CD4-positive, alpha-beta T cell treated with Interleukin-4 for 4 hours (primary cell): ENCODE data around the gene GSG1.
"Not testable (repeated sequence)": the region's sequence is repeated elsewhere in the genome, so short reads cannot be mapped to it uniquely, and the experiment has no call there.

Experiments
- DNase-seq: peaks from one replicate; pipeline ENCODE4 v3.0.0-alpha.2; 2020

The GSG1 gene

DNA sequence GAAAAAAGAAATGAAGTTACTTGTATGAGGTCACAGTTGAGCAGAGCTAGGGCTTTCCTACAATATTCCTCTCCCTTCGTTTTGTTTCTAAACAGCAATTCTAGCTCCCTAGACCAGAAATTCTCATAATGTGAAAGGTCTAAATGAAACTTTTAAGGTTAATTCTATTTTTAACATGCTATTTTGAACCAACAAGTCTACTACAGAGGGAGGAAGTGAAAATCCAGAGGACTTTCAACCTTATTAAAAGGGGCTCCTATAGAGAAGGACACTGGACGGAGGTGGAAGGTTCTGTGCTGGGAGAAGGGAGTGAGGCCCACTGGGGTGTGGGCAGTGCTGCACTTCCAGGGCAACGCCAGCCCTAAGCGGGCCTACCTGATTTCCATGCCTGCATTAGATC, 13.4 kb downstream of the GSG1 start:
- DNase-seq = no peak

DNA sequence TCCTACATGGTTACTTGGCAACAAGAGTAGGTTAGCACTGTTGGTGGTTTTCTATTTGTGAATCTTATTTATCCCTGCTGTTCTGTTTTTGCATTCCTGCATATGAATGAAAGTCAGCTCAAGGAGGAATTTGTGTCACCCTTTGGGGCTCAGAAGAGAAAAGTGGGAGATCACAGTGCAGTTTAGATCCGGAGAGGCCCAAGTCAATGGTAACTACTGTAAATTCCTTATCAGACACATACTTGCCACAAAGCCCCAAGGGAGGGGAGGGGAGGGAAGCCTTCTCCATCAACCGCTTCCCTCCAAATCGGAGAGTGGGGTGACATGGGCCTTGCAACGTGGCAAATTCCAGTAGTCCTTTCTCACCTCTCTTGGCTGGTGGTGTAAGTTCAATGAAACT, 15.0 kb downstream of the GSG1 start:
- DNase-seq = no peak

DNA sequence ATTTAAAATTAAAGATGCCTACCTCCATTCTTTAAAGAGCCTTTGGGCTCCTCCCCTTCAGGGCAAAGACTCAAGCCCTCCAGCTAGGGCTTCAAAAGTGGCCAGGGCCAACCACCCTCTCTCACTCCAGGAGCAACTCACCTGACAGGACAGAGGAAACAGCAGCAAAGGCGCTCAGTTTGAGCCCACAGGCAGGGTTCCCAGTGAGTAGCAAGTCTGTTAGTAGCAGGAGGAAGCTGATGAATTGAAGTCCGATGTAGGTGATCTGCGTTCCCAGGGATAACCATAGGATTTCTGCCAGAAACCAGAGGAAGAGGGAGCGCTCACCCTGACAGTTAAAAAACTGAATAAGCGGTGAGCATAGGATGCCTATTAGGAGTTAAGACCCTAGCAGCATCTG, 15.7 kb downstream of the GSG1 start:
- DNase-seq = no peak

DNA sequence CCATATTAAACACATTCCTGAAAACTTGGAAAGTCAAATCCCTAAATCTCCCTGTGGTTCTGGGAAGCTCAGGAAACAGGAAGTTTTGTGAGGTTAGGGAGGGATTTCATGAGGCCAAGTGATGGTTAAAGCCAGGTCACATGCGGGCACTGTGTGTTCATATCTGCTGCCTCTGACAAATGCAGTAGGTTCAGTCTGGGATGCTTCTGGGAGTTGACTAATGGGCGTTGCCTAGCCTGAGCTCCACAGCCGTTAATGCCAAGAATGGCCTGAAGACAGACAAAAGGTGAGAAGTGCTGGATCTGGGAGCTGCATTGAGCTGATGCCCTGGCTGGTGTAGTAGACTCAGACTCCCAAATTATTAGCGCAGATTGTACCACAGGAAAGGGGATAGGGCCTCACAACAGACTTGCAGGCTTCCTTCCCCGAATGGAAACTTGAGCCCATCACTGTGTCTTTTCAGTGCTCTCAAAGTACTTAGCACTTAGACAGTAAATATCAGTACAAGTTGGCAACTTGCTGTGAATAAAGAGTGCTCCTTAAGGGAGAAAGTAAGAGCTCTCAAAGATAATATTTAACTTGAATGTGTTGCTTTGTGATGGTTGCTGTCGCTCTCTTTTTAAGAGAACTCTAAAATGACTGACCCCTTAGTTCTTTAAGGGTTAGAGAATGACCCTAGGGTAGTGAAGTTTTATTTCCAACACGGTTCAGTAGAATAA, 17.3 kb downstream of the GSG1 start:
- no peak for DNase-seq

DNA sequence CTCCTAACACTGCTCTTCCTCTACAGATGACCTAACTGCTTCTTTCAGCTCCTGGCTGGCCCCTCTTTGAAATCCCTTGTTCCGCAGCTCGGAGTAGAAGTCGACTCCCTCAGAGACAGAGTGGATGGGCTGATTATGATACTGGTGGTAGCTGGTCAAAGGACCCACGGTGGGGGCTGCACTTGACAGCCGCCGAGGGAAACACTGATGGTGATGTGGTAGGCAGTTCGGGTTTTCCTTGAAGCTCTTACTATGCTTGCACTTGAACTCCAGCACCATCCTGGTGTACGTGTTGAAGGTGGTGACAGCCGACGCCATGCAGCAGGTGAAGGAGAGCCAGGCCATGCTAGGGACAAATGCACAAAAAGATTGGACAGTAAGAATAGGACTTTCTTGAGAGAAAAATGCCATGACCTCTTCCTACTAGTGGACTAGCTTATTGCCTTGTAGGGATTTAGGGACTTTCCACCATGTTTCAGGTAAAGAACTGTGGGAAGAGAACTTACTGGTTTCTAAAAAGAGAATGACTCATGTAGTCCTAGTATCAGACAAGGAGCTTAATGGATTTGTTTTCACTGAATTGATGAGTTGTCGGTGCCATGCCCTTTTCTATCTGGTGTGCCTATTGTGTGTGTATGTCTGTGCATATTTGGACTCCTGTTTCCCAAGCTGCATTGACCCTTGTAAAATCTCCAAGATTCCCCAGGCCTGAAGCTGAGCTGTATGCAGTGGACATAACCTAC, 18.4 kb downstream of the GSG1 start:
- no peak for DNase-seq

DNA sequence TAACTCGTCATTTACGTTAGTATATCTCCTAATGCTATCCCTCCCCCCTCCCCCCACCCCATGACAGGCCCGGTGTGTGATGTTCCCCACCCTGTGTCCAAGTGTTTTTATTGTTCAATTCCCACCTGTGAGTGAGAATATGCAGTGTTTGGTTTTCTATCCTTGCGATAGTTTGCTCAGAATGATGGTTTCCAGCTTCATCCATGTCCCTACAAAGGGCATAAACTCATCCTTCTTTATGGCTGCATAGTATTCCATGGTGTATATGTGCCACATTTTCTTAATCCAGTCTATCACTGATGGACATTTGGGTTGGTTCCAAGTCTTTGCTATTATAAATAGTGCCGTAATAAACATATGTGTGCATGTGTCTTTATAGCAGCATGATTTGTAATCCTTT, 19.8 kb downstream of the GSG1 start:
- DNase-seq = not testable (repeated sequence)

DNA sequence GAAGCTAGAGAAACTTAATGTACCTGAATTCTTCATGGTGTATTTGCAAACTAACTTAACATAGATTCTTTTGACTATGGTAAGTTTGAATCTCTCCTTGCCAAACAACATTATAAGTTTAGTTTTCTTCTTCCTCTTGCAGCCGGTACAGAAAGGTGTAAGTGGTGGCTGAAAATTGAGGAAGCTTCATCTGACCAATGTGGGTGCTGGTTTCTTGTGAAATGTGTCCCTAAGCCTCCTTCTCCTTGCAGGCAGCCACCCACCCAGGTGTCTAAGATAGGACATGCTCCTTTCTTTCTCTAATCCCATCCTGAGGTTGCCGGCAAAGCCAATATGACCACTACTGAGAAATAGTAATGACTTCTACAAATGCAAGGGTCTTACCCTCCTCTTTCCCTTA, 20.6 kb downstream of the GSG1 start:
- no peak for DNase-seq

DNA sequence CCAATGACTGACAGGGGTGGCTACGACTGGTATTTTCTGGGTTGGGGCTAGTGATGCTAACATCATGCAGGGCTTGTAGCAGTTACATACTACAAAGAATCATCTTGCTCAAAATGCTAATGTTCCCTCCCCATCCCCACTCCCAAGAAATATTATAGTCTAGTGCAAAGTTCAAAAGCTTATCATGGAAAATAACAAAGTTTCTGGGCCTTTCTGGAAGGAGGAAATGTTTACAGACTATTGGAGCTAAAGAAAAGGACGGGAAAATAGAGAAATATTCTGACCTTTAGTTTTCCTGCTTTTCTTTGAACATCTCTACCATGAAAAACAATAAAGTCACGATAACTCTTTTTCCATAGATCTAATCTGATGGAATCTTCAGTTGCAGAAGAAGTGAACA, 23.2 kb downstream of the GSG1 start:
- no peak for DNase-seq

DNA sequence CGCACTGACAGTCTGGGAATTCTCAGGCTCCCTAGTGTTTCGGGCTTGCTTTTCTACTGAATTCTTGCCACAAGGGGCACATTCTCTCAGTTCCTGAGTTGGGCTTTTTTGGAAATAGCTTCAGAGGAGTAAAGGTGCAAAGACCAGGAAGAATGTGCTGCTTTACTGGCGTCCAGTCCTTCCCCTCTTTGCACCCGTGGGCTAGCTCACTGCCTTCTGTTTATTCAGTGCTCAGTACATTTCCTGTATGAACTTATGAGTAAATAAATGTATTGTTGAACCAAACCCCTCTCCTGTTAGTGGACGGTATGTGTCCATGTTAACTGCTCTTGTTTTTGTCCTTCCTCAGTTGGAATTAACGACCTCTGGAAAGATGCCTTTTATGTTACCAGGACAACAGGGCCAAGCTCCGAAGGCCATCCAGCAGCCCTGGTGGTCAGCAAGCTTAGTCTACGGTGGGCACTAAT, 24.0 kb downstream of the GSG1 start:
- DNase-seq = no peak

DNA sequence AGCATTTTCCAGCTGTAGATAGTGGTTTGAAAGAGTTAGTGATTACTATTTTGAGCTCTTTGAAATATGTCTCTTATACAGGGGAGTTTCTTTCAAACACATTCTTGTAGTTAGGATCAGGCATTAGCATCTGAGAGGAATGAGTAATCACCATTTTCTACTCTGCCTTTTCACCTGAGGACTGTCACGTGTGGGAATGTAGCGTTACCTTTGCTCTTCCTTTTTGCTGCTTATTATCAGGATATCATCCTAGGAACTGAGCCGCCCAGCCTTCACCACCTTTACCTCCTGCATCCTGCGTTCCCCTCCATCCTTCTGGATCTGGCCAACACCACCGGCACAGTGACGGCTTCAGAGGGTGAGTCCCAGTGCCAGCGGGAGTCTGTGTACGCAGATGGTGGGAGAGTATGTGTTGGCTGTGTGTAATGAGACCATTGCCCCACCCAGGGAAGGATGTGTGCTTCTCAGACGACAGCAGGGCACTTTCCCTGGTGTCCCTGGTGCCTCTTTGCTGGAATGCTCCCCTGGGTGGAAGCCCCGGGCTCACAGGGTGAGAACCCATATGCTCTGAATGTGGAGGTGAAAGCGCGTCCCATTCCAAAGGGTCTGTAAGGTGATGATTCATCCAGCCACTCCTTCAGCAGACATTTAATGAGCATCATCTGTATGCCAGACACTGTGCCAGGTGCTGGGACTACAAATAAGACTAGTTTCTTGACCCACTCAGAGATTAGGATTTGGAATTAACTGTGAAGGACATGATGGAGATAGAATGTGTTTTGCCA, 27.5 kb downstream of the GSG1 start:
- DNase-seq = no peak

DNA sequence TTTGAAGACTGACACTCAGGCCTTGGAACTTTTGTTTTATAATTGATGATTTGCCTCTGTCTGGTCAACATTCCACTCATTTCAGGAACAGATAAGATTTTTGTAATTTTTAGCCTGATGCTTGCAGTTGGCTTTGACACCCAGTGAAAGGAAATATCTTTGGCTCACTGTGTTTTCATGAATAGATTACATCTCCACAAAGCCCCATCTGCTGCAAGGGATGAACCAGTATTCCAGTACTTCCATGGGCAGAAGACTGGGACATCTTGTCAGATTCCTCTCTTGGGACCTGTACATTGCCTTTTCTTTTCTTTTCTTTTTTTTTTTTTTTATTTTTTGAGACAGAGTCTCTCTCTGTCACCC, 28.4 kb downstream of the GSG1 start:
- DNase-seq = no peak

DNA sequence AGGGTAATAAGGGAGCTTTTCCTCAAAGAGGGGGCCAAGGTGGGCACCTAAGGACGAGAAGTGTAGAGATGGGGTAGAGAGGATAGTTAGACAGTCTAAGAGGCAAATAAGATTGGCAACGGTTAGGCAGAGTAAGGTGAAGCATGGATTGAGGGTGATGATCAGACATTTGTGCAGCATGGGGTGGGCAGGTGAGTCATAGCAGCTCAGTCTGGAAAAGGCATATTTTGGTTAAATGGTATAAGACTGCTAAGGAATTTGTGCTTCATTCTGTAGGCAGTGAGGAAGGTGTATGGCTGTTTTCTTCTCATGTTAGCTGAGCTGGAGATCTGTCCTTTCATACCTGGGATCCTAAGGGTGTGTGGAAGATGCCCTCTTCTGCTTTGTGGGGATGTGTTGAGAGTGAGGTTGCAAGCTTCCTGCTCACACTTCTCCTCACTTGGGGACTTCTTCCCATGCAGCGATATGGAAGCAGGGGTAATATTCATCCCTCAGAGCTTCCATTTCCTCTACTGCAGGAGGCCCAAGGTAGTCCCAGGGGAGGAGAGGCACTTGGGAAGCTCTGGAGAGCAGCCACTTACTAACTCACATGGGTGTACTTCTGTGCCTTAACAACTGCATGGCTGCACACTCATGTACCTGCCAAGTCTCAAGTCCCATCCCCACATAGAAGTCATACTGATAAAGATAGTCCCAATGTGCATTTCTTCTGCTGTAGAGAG, 28.9 kb downstream of the GSG1 start:
- DNase-seq = no peak

DNA sequence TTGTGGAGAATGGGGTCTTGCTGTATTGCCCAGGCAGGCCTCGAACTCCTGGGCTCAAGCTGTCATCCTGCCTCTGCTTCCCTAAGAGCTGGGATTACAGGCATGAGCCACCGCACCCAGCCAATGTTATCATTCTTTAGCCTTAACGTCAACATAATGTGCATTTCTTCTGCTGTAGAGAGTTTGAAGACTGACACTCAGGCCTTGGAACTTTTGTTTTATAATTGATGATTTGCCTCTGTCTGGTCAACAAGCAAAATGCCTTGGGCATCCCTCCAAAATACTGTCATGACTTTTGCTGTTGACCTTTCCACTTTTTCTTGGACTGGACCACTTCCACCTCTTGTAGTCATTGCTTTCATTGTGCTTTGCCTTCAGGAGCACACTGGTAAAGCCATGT, 30.3 kb downstream of the GSG1 start:
- no peak for DNase-seq

DNA sequence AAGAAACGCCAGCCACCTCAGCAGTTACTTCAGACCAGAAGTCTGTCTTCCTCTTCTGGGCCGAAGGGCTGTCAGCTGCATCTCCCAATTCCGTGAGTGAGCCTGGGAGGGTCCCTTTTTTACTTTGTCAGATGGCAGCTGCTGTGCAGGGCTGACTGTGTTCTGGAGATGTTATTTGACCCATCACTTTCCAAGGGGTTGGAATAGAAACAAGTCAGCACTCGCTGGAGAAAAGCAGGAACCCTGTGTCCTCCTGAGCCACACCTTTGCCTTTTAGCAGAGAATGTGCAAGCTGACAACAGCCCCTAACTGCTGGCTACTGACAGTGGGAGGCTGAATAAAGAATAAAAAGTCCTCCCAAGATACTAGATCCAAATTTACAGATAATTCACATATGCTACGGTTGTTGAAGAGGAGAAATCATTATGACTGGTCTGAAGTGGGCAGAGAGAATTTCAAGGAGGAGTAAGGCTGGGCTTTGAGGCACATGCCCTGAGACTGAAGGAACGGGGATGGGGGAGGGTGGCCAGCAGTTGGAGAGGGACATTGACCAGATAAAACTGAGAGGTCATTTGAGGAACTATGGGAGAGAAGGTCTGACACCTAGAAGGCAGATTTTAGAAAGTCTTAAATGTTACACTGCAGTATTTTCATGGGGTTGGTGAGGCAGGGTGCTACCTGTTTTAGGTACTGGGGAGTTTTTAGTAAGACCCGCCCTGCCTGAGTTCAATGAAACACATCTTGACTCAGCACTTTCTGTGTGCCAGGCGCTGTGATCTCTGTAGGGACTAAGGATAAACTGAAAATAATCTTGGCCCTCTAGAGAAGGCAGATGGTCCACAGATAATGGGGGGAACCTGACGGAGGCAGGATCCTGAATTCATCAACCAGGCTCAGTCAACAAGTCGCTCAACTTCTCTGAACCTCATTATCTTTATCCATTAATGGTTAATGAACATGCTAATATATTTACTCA, 31.9 kb downstream of the GSG1 start:
- no peak for DNase-seq

DNA sequence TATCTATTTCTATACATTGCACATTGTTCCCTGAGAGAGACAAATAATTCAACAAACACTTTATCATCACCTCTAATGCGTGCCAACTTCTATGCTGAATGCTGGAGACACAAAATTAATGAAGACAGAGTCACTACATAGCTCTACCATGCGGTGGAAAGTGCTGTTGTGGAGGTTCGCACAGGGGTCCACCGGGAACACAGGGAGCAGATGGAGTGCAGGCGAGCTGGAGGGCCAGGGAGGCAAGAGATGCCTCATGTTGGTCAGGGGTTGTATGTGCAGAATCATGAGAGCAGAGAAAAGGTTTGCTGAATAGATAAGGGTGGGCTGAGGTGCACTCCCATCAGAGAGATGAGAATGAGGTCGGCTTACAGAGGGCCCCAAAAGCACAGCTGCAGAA, 34.1 kb downstream of the GSG1 start:
- DNase-seq = no peak

DNA sequence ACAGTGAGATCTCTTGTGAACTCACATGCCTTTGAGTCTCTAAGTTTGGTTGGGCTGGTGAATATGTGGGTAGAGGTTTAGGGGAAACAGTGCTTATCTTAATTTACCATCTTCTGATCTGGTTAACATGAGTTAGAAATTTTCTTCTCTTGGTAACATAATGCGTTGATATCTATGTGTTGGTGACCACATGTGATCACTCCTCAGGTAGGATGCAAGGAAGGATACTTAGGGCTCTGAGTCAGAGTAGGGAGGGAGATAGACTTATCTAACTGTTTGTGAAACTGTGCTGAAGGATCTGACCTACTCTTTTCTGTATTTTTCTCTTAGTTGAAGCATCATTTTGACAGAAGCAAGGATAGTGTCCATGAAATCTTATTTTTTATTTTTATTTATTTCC, 36.1 kb downstream of the GSG1 start:
- no peak for DNase-seq

DNA sequence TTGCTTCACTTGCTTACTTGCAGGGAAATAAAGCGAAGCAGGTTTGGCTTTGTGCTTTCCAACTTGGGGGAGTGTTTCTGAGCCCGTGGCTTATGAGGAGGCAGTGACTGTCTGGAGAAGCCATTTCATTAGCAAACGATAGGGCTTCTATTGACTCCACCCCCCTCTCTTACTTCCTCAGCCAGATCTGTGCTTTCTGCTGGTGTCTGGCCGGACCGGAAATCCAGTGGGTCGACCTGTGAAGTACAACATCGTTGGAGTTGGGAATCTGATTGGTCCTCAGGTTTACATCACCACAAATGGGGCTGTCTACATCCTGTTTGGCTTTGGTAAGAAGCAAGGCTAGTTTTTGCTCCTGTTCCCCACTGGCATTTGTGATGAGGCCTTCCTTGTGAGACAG, 37.0 kb downstream of the GSG1 start:
- no peak for DNase-seq

DNA sequence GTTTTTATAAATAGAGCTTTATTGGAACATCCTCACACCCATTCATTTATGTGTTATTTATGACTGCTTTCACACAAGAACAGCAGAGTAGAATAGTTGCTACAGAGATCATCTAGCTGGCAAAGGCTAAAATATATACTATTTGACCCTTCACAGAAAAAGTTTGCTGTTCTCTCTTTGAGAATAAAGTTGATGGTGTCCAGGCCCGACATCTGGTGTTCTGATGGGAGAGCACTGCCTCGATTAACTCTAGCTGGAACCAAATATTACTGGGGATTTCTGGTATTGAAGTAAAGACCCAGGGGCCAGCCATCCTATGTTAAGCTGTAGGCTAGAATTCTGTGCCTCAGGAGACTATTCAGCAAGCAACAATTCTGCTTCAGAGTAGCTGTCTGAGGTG, 37.5 kb downstream of the GSG1 start:
- no peak for DNase-seq

DNA sequence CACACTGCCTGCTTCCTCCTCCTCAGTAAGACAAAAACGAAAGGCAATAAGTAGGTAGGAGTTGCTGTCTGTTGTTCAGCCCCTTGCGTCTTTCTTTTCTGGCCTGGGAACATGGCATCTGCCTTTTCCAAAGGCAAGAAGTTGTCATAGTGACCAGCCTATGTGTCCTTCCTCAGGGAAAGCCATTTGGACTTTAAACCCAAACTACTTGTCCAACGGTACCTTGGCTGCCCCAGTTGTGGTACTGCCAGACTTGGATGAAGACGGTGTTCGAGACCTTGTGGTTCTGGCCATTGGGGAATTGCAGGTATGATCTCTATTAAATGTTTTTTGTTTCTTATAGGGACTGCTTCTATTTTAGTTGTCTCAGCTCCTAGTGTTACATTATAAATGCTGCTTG, 40.8 kb downstream of the GSG1 start:
- DNase-seq = no peak

DNA sequence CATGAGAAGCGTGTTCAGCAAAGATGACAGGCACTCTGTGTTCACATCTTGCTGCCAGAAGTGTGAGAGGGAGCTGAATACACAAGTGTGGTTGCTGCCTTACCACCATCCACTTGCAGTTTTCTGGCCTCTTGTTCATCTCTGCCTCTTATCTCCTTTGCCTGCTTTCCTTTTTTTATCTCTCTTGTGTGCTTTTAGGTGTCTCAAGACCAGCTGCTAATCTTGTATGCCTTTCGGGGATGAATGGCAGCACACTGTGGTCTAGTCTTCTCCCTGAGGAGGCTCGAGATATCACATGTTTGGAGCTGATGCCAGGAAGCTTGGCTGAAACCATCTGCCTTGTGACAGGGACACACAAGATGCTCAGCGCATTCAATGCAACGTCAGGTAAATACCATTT, 42.1 kb downstream of the GSG1 start:
- DNase-seq = no peak

DNA sequence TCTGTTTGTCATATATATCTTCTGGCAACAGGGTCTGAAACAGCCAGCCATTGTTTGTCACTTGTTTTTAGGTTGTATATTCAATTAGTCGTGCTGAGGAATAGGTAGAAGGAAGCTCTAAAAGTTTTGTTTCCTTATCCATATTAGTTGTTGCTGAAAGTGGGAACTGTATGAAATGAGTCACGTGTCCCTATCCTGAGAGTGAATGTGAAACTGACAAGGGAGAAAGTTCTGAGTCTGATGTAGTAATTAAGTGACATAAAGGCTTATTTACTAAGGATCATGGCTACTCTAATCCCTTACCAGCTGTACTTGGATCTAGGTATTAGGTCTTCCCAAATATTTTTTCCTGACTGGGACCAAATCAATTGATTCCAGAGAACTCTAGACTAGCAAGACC, 42.9 kb downstream of the GSG1 start:
- DNase-seq = no peak

DNA sequence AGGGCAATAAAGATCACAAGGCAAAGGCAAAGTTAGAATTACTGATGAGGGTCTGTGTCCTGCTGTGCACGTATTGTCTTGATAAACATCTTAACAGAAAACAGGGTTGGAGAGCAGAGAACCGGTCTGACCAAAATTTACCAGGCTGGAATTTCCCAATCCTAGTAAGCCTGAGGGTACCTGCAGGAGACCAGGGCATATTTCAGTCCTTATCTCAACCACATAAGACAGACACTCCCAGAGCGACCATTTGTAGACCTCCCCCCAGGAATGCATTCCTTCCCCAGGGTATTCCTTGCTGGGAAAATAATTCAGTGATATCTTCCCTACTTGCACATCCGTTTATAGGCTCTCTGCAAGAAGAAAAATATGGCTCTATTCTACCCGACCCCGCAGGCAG, 49.9 kb downstream of the GSG1 start:
- DNase-seq = not testable (repeated sequence)
